GM12878 (cell line): ENCODE data around the gene SLC26A8. TPM values are rescaled to one million over a fixed set of nuclear protein-coding genes. Genes with fewer than 3 reads are reported as not detected.

Source experiments
- ATAC-seq: fragments of 200-7000 bp; cut with Tn5 transposase; 3 replicates; pipeline ENCODE4 v1.9.1; 2020; ENCODE audit warnings: mild to moderate bottlenecking, moderate library complexity
- BruUV-seq: library from RNA; stranded (reverse); fragments of 400-500 nt; replicated peaks from 2 replicates; lab custom pipeline; 2021; lab: Mats Ljungman, UMichigan
- CTCF ChIA-PET: fragments of 300-600 bp; sonication (Branson Sonifier 250); formaldehyde crosslinking; extraction: SDS; loops from one replicate; lab custom pipeline; 2021; ENCODE audit warnings: inconsistent platforms; lab: Yijun Ruan, JAX
- POLR2A ChIA-PET: fragments of 350-600 bp; formaldehyde crosslinking; extraction: SDS; loops from one replicate; lab custom pipeline; 2021; ENCODE audit warnings: inconsistent platforms; lab: Charles Lee
- RAD21 ChIA-PET: fragments of 300-600 bp; sonication (Branson Sonifier 250); formaldehyde crosslinking; loops from one replicate; lab custom pipeline; 2023; ENCODE audit warnings: antibody characterized with exemption; ENCODE audit not compliant: unreplicated experiment; lab: Charles Lee
- SMC1A ChIA-PET: fragments of 300-600 bp; sonication (Branson Sonifier 250); formaldehyde crosslinking; loops from one replicate; lab custom pipeline; 2023; ENCODE audit not compliant: unreplicated experiment, uncharacterized antibody; lab: Charles Lee
- DNase-seq: peaks from one replicate; pipeline ENCODE4 v3.0.0-alpha.2; 2011; ENCODE audit warnings: low read depth, low spot score
- FAIRE-seq: peaks from 3 replicates; lab custom pipeline; 2011; peaks lifted over from hg19 to GRCh38; lab: Jason Lieb, UNC
- H2AFZ ChIP-seq: 2 replicates; pipeline ENCODE4 v1.6.0; 2011; ENCODE audit warnings: low read depth, low read length, control low read depth; ENCODE audit not compliant: control insufficient read depth
- H3K27ac ChIP-seq: 2 replicates; pipeline ENCODE4 v1.5.1; 2011; ENCODE audit warnings: control low read depth; ENCODE audit not compliant: control insufficient read depth, insufficient read depth
- H3K27me3 ChIP-seq, 2 experiments: replicated peaks in 1 of 2; 2 replicates each; pipeline versions ENCODE4 v1.6.0 to v1.6.1; 2011; ENCODE audit warnings: low read length in 1 of 2; ENCODE audit not compliant: control insufficient read depth in 2 of 2, insufficient read depth in 2 of 2
- H3K36me3 ChIP-seq, 2 experiments: 2 replicates each; pipeline ENCODE4 v1.5.1; 2011; ENCODE audit warnings: low read length in 1 of 2; ENCODE audit not compliant: control insufficient read depth in 2 of 2, insufficient read depth in 2 of 2
- H3K4me1 ChIP-seq: 2 replicates; pipeline ENCODE4 v1.6.1; 2011; ENCODE audit warnings: mild to moderate bottlenecking, low read length, moderate library complexity, mixed read lengths; ENCODE audit not compliant: control insufficient read depth, insufficient read depth
- H3K4me2 ChIP-seq: 2 replicates; pipeline ENCODE4 v1.6.0; 2011; ENCODE audit warnings: control low read depth; ENCODE audit not compliant: control insufficient read depth, insufficient read depth
- H3K4me3 ChIP-seq: fragments of 200-600 bp; sonication (generic); 2 replicates; pipeline ENCODE4 v1.5.1; 2016
- H3K79me2 ChIP-seq: 2 replicates; pipeline ENCODE4 v1.6.0; 2011; ENCODE audit warnings: low read length; ENCODE audit not compliant: control insufficient read depth, insufficient read depth
- H3K9ac ChIP-seq: 2 replicates; pipeline ENCODE4 v1.8.0; 2011; ENCODE audit warnings: low read length, control low read depth, mixed read lengths; ENCODE audit not compliant: control insufficient read depth, insufficient read depth
- H3K9me3 ChIP-seq: replicated peaks from 3 replicates; pipeline ENCODE4 v1.5.1; 2011; ENCODE audit warnings: mild to moderate bottlenecking, low read length; ENCODE audit not compliant: control insufficient read depth, insufficient read depth
- H4K20me1 ChIP-seq: 2 replicates; pipeline ENCODE4 v1.6.0; 2011; ENCODE audit not compliant: control insufficient read depth, insufficient read depth
- FOXM1 ChIP-seq: IDR thresholded peaks from 2 replicates; pipeline ENCODE4 v1.6.1; 2012; ENCODE audit warnings: low read depth, mild to moderate bottlenecking, inconsistent platforms, low read length, moderate library complexity
- JUND ChIP-seq: IDR thresholded peaks from 2 replicates; pipeline ENCODE4 v1.6.1; 2012; ENCODE audit warnings: low read depth, mild to moderate bottlenecking, low read length, improper control_type of control experiment, moderate library complexity
- KDM1A ChIP-seq: fragments of 200-600 bp; sonication (generic); IDR thresholded peaks from 2 replicates; pipeline ENCODE4 v1.6.1; 2016; ENCODE audit warnings: borderline replicate concordance
- NR2F1 ChIP-seq: fragments of 450-650 bp; conservative IDR thresholded peaks from 2 replicates; pipeline ENCODE4 v1.6.1; 2017; ENCODE audit warnings: mild to moderate bottlenecking
- PAX5 ChIP-seq: IDR thresholded peaks from 2 replicates; pipeline ENCODE4 v1.6.1; 2011; ENCODE audit warnings: low read depth, low read length, borderline replicate concordance
- POLR2AphosphoS2 ChIP-seq: IDR thresholded peaks from 2 replicates; pipeline ENCODE4 v1.6.1; 2011; ENCODE audit warnings: low read depth, mild to moderate bottlenecking, low read length, improper control_type of control experiment, moderate library complexity
- SIX5 ChIP-seq: IDR thresholded peaks from 2 replicates; pipeline ENCODE4 v1.6.1; 2011; ENCODE audit warnings: mild to moderate bottlenecking, low read depth, low read length, moderate library complexity; ENCODE audit not compliant: severe bottlenecking
- SMC3 ChIP-seq: IDR thresholded peaks from 2 replicates; pipeline ENCODE4 v1.6.1; 2011; ENCODE audit warnings: low read length, improper control_type of control experiment, borderline replicate concordance
- STAT1 ChIP-seq: fragments of 450-650 bp; conservative IDR thresholded peaks from 2 replicates; pipeline ENCODE4 v1.6.1; 2014; ENCODE audit warnings: antibody characterized with exemption, mild to moderate bottlenecking
- TARDBP ChIP-seq: IDR thresholded peaks from 2 replicates; pipeline ENCODE4 v1.6.1; 2016; ENCODE audit warnings: borderline replicate concordance
- WRNIP1 ChIP-seq: IDR thresholded peaks from 2 replicates; pipeline ENCODE4 v1.6.1; 2011; ENCODE audit warnings: low read depth, low read length, improper control_type of control experiment, borderline replicate concordance
- YY1 ChIP-seq: IDR thresholded peaks from 2 replicates; pipeline ENCODE4 v1.6.1; 2011; ENCODE audit warnings: low read depth, mild to moderate bottlenecking, low read length
- ZNF217 ChIP-seq: fragments of 450-650 bp; IDR thresholded peaks from 2 replicates; pipeline ENCODE4 v1.6.1; 2017; ENCODE audit warnings: antibody characterized with exemption, mild to moderate bottlenecking
- WGBS: methylation state at CpG from one replicate; pipeline ENCODE4 v1.1.6; 2016; ENCODE audit warnings: low lambda C conversion rate; ENCODE audit not compliant: insufficient replicate concordance, insufficient coverage; ENCODE audit errors: missing lambda C conversion rate; 5-methylcytosine and 5-hydroxymethylcytosine counted together
- in situ Hi-C: fragments of 300-500 bp; cut with MboI; formaldehyde crosslinking; loops from 9 replicates; pipeline ENCODE4 v1.14.3; 2018; ENCODE audit warnings: mixed read lengths
- intact Hi-C: fragments of 100-400 bp; cut with micrococcal nuclease; formaldehyde crosslinking; loops from one replicate; pipeline ENCODE4 v1.14.2; 2022; ENCODE audit not compliant: unreplicated experiment
- polyA plus RNA-seq, 11 experiments: library from polyadenylated mRNA; depleted of rRNA in 4 of 11; unstranded in 6 of 11; stranded (reverse) in 5 of 11; fragments of >200 nt; fragmentation: Nextera tagmentation in 4 of 11; fragmentation: Illumina TruSeq in 1 of 11; extraction: Ambion mirVana in 4 of 11; extraction: Trizol in 1 of 11; gene quantifications; 1 replicate in 1 of 11; 2 replicates in 10 of 11; pipeline versions ENCODE4 v1.2.1 to v1.2.3, GENCODE V29; 2011 to 2016; ENCODE audit warnings: inconsistent platforms in 2 of 11, missing spikeins in 2 of 11, low read depth in 1 of 11
- total RNA-seq, 4 experiments: library from RNA; depleted of rRNA in 3 of 4; stranded (reverse); fragments of >200 nt in 3 of 4; fragmentation: Illumina TruSeq in 1 of 4; extraction: Trizol in 1 of 4; gene quantifications; 2 replicates each; pipeline versions ENCODE4 v1.2.1 to v1.2.3, GENCODE V29; 2013 to 2021
- TF ChIP-seq, protein P1 (sequence below): fragments of 450-650 bp; IDR thresholded peaks from 2 replicates; pipeline ENCODE4 v1.6.1; 2016; ENCODE audit warnings: mild to moderate bottlenecking
- TF ChIP-seq, protein P2 (sequence below), 3 experiments: IDR thresholded peaks in 2 of 3; conservative IDR thresholded peaks in 1 of 3; 2 replicates each; pipeline ENCODE4 v1.5.1; 2011; ENCODE audit warnings: low read depth in 3 of 3, low read length in 3 of 3, mild to moderate bottlenecking in 3 of 3, control low read depth in 2 of 3, moderate library complexity in 2 of 3, inconsistent platforms in 1 of 3, mixed read lengths in 1 of 3; ENCODE audit not compliant: control insufficient read depth in 2 of 3, insufficient read depth in 1 of 3; ENCODE audit errors: extremely low read depth in 1 of 3
- TF ChIP-seq, protein P3 (sequence below): fragments of 450-650 bp; IDR thresholded peaks from 2 replicates; pipeline ENCODE4 v1.6.1; 2017; ENCODE audit warnings: antibody characterized with exemption, mild to moderate bottlenecking, moderate library complexity

SLC26A8 gene
- total and polyA plus RNA-seq, 10 of the 15 experiments (the other 5 are each of a cell fraction or from before 2014, with no cell fraction given): 0.09 to 0.95 (median 0.27) TPM; not detected in 2

DNA sequence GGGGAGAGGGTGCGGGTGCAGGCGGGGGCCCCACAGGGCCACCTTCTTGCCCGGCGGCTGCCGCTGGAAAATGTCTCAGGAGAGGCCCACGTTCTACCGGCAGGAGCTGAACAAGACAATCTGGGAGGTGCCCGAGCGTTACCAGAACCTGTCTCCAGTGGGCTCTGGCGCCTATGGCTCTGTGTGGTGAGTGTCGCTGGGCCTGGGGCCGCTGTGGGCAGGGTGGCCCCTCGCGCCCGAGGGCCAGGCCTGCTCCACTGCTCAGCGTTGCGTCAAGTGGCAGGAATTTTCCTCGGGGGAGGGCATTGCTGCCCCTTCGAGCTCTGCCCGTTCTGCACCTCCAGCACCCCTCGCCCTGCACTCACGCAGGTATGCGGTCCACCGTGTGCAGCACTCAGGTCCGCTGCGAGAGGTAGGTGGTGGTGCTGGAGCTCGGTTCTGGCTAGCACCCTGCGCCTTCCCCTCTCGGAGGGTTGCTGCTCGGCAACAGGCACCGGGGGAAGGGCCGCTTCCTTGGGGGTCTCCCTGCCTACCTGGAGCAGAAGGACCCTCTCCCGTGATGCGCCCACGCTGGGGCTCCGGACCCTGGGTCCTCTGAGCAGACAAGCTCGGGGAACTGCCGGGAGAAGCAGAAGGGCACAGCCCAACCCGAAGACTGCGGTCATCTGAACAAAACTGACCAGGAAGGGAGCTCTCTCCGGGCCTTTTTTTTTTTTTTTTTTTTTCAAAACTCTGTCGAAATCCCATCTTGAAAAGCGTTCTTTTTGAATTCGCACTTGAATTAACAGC is 3.8 kb upstream of the SLC26A8 start:
- H4K20me1 ChIP-seq: no peaks in the 10 kb centered on the region
- H3K27ac ChIP-seq: peak overlapping the region; percentile 84
- peak overlapping the region; percentile 80 for H3K4me2 ChIP-seq
- H3K79me2 ChIP-seq: peaks cover 57% of the 10 kb centered on the region
- ChIA-PET POLR2A (interaction anchor here (0.7 to 4.0 kb wide), 31 partner anchors 10 to 567 kb away, joined by 3 to 30 read pairs (median 4); partner anchors contain the start of genes BNIP5 and SRPK1), SMC1A (interaction anchor here (0.6 to 6.8 kb wide), 44 partner anchors 7 to 726 kb away, joined by 3 to 167 read pairs (median 4); no protein-coding TSS in a partner anchor), RAD21 (interaction anchor here (0.5 to 6.8 kb wide), 32 partner anchors 8 to 652 kb away, joined by 3 to 140 read pairs (median 5); partner anchors contain the start of gene SRPK1), CTCF (interaction anchor here (0.6 to 6.6 kb wide), 39 partner anchors 10 to 1328 kb away, joined by 3 to 165 read pairs (median 5); partner anchors contain the start of genes ARMC12 and BNIP5)
- no peaks in the 10 kb centered on the region; a peak in 1 of 4 replicates for H3K27me3 ChIP-seq
- ATAC-seq (peak; percentile 51), FAIRE-seq (no peak), DNase-seq (no peak)
- intact Hi-C loops: loop anchor here (5.0 kb wide), 1 partner anchor 274 kb away; no protein-coding TSS in a partner anchor
- peak overlapping the region; percentile 87 for H3K4me3 ChIP-seq
- no TSS peak for BruUV-seq
- H3K9ac ChIP-seq: peak overlapping the region; percentile 91
- under 1% methylated on average over 43 of the region's 44 CpGs for WGBS
- H3K9me3 ChIP-seq: no peaks in the 10 kb centered on the region
- no peaks in the 10 kb centered on the region; the same call in 1 of the 2 replicates for H3K4me1 ChIP-seq
- H2AFZ ChIP-seq: peak overlapping the region; percentile 91
- no peaks in the 10 kb centered on the region for H3K36me3 ChIP-seq
- in situ Hi-C loops: loop anchor here (5.0 kb wide), 1 partner anchor 69 kb away; no protein-coding TSS in a partner anchor
- TF ChIP-seq YY1 (no peak), KDM1A (no peak), JUND (no peak), ZNF217 (no peak), POLR2AphosphoS2 (0 out of 2 replicates have a peak, but pooled peaks have one; percentile 8), FOXM1 (no peak), SMC3 (no peak), NR2F1 (0 out of 2 replicates have a peak, but pooled peaks have one; percentile 26), SIX5 (no peak), WRNIP1 (no peak), STAT1 (no peak), TARDBP (no peak), PAX5 (no peak)
- TF ChIP-seq, protein P1, sequence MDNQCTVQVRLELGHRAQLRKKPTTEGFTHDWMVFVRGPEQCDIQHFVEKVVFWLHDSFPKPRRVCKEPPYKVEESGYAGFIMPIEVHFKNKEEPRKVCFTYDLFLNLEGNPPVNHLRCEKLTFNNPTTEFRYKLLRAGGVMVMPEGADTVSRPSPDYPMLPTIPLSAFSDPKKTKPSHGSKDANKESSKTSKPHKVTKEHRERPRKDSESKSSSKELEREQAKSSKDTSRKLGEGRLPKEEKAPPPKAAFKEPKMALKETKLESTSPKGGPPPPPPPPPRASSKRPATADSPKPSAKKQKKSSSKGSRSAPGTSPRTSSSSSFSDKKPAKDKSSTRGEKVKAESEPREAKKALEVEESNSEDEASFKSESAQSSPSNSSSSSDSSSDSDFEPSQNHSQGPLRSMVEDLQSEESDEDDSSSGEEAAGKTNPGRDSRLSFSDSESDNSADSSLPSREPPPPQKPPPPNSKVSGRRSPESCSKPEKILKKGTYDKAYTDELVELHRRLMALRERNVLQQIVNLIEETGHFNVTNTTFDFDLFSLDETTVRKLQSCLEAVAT: 0 out of 2 replicates have a peak, but pooled peaks have one; percentile 54
- TF ChIP-seq, protein P2, sequence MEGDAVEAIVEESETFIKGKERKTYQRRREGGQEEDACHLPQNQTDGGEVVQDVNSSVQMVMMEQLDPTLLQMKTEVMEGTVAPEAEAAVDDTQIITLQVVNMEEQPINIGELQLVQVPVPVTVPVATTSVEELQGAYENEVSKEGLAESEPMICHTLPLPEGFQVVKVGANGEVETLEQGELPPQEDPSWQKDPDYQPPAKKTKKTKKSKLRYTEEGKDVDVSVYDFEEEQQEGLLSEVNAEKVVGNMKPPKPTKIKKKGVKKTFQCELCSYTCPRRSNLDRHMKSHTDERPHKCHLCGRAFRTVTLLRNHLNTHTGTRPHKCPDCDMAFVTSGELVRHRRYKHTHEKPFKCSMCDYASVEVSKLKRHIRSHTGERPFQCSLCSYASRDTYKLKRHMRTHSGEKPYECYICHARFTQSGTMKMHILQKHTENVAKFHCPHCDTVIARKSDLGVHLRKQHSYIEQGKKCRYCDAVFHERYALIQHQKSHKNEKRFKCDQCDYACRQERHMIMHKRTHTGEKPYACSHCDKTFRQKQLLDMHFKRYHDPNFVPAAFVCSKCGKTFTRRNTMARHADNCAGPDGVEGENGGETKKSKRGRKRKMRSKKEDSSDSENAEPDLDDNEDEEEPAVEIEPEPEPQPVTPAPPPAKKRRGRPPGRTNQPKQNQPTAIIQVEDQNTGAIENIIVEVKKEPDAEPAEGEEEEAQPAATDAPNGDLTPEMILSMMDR (IDR thresholded peaks at IDR 0.05 in 2 of 3, conservative IDR thresholded peaks at IDR 0.05 in 1 of 3; ENCODE audit: control insufficient read depth in 2 of 3, extremely low read depth in 1 of 3, insufficient read depth in 1 of 3, low read depth in 3 of 3, low read length in 3 of 3): no peak
- TF ChIP-seq, protein P3, sequence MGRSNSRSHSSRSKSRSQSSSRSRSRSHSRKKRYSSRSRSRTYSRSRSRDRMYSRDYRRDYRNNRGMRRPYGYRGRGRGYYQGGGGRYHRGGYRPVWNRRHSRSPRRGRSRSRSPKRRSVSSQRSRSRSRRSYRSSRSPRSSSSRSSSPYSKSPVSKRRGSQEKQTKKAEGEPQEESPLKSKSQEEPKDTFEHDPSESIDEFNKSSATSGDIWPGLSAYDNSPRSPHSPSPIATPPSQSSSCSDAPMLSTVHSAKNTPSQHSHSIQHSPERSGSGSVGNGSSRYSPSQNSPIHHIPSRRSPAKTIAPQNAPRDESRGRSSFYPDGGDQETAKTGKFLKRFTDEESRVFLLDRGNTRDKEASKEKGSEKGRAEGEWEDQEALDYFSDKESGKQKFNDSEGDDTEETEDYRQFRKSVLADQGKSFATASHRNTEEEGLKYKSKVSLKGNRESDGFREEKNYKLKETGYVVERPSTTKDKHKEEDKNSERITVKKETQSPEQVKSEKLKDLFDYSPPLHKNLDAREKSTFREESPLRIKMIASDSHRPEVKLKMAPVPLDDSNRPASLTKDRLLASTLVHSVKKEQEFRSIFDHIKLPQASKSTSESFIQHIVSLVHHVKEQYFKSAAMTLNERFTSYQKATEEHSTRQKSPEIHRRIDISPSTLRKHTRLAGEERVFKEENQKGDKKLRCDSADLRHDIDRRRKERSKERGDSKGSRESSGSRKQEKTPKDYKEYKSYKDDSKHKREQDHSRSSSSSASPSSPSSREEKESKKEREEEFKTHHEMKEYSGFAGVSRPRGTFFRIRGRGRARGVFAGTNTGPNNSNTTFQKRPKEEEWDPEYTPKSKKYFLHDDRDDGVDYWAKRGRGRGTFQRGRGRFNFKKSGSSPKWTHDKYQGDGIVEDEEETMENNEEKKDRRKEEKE: 0 out of 2 replicates have a peak, but pooled peaks have one; percentile 43
